Skeletal muscle satellite cell (primary cell): Measurements from ENCODE around the gene STRBP.
"Not testable (repeated sequence)": the region's sequence is repeated elsewhere in the genome, so short reads cannot be mapped to it uniquely, and the experiment has no call there.

Source experiments
- H3K27me3 ChIP-seq: 2 replicates; pipeline ENCODE4 v1.7.0; 2013; ENCODE audit warnings: low read length; ENCODE audit not compliant: control insufficient read depth, insufficient read depth
- H3K36me3 ChIP-seq: 2 replicates; pipeline ENCODE4 v1.7.0; 2013; ENCODE audit warnings: mild to moderate bottlenecking, control low read depth, low read length; ENCODE audit not compliant: insufficient read depth
- H3K4me1 ChIP-seq: 2 replicates; pipeline ENCODE4 v1.7.0; 2013; ENCODE audit warnings: low read length; ENCODE audit not compliant: control insufficient read depth, insufficient read depth
- H3K4me2 ChIP-seq: 2 replicates; pipeline ENCODE4 v1.7.0; 2013; ENCODE audit warnings: mild to moderate bottlenecking, low read length
- H3K4me3 ChIP-seq: 2 replicates; pipeline ENCODE4 v1.7.0; 2013; ENCODE audit warnings: low read length
- H3K9ac ChIP-seq: 2 replicates; pipeline ENCODE4 v1.7.0; 2013; ENCODE audit warnings: mild to moderate bottlenecking, low read depth, low read length, moderate library complexity
- H3K9me3 ChIP-seq: replicated peaks from 2 replicates; pipeline ENCODE4 v1.7.0; 2013; ENCODE audit warnings: mild to moderate bottlenecking, control low read depth, low read length

The STRBP gene

GRCh38 chr9:123187131-123187530 lies 81.3 kb downstream of the STRBP start:
- H3K36me3 ChIP-seq = no peaks in the 10 kb centered on the region
- no peak overlapping the region for H3K9ac ChIP-seq
- H3K27me3 ChIP-seq = no peaks in the 10 kb centered on the region
- H3K4me1 ChIP-seq = no peaks in the 10 kb centered on the region
- no peak overlapping the region for H3K4me2 ChIP-seq
- no peak overlapping the region for H3K4me3 ChIP-seq
- no peaks in the 10 kb centered on the region for H3K9me3 ChIP-seq

GRCh38 chr9:123186029-123186428 lies 82.4 kb downstream of the STRBP start:
- not testable (repeated sequence) for H3K9ac ChIP-seq, H3K4me3 ChIP-seq, H3K27me3 ChIP-seq, H3K9me3 ChIP-seq, H3K4me1 ChIP-seq, H3K36me3 ChIP-seq, H3K4me2 ChIP-seq

- no peaks in the 10 kb centered on the region for H3K9me3 ChIP-seq
- no peaks in the 10 kb centered on the region for H3K27me3 ChIP-seq
- no peaks in the 10 kb centered on the region for H3K4me1 ChIP-seq
- no peaks in the 10 kb centered on the region for H3K36me3 ChIP-seq
- H3K4me2 ChIP-seq = no peak overlapping the region
- H3K9ac ChIP-seq = no peak overlapping the region
- no peak overlapping the region for H3K4me3 ChIP-seq
Observed at GRCh38 chr9:123176949-123177348, 91.4 kb downstream of the STRBP start.

DNA sequence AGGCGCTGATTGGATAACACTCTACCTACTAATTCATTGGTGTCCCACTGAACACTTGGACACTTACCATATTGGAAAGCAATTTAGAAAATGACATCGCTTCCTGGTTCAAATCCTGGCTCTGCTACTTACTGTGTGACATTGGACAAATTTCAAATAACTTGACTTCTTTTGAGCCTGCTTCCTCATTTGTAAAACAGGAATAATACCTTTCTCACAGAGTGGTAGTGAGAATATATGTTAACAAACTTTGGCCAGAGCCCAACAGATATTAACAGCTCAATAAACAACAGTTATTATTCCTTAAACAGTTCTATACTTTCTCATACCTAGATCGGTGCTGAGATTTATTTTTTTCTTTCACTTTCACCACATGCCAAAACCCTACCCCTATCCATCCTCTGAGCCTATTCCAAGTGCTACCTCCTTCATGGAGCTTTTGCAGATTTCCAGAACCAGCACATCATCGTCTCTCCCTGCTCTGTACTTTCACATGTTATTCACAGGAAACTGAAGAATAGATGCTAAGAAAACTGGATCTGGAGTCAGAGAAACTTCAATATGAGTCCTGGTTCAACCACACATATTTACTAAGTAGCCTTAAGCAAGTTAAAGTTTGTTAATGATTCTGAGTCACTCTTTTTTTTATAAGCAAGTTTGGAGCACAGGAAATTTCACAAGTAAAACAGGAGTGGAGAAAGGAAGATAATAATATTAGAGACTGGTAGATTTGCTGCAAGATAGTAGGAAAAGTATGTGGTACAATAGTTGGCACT lies 92.3 kb downstream of the STRBP start:
- H3K36me3 ChIP-seq = no peaks in the 10 kb centered on the region
- no peak overlapping the region for H3K9ac ChIP-seq
- peak overlapping the region; percentile 12 for H3K4me2 ChIP-seq
- H3K9me3 ChIP-seq = no peaks in the 10 kb centered on the region
- no peaks in the 10 kb centered on the region for H3K4me1 ChIP-seq
- no peaks in the 10 kb centered on the region for H3K27me3 ChIP-seq
- H3K4me3 ChIP-seq = no peak overlapping the region

DNA sequence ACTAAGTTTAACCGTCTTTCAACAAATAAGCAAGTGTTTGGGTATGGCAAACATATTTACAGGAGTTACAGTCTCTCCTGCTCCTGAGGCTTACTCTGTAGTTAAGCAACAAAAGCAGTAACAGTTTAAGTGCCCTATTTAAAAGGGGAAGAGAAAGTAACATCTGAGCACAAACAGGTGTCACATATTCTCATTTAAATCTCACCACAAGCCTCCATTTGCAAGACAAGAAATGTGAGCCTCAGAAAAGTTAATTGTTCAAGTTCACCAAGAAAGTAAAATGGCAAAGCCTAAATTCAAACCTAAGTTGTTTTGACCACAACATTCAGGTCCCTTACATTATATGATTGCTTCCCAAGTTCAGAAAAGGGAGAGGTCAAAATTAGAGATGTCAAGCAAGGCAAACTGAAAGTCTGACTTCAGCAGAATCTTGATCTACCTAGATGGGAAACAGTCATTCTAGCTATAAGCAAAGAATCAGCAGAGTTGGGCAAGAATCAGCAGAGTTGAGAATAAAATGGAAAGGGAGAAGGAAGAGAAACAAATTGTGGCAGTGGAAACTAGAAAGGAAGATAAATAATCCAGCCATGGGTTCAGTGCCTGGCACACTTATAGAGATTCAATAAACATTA lies 93.4 kb downstream of the STRBP start:
- H3K4me3 ChIP-seq = no peak overlapping the region
- no peaks in the 10 kb centered on the region for H3K27me3 ChIP-seq
- H3K9ac ChIP-seq = no peak overlapping the region
- H3K36me3 ChIP-seq = no peaks in the 10 kb centered on the region
- H3K4me1 ChIP-seq = no peaks in the 10 kb centered on the region
- H3K4me2 ChIP-seq = no peak overlapping the region
- no peaks in the 10 kb centered on the region for H3K9me3 ChIP-seq

- no peaks in the 10 kb centered on the region for H3K4me1 ChIP-seq
- H3K36me3 ChIP-seq = no peaks in the 10 kb centered on the region
- H3K9ac ChIP-seq = no peak overlapping the region
- no peak overlapping the region for H3K4me3 ChIP-seq
- H3K4me2 ChIP-seq = no peak overlapping the region
- no peaks in the 10 kb centered on the region for H3K27me3 ChIP-seq
- no peaks in the 10 kb centered on the region for H3K9me3 ChIP-seq
Observed at GRCh38 chr9:123174079-123174478, 94.3 kb downstream of the STRBP start.

- Histone ChIP-seq H3K27me3 (no peaks in the 10 kb centered on the region), H3K9me3 (no peaks in the 10 kb centered on the region), H3K4me2 (no peak overlapping the region), H3K4me1 (no peaks in the 10 kb centered on the region), H3K4me3 (no peak overlapping the region), H3K36me3 (no peaks in the 10 kb centered on the region), H3K9ac (no peak overlapping the region)
Observed at GRCh38 chr9:123169926-123170325, 98.5 kb downstream of the STRBP start.

GRCh38 chr9:123168586-123168985 lies 99.8 kb downstream of the STRBP start:
- no peaks in the 10 kb centered on the region for H3K36me3 ChIP-seq
- no peaks in the 10 kb centered on the region for H3K4me1 ChIP-seq
- no peak overlapping the region for H3K9ac ChIP-seq
- H3K9me3 ChIP-seq = no peaks in the 10 kb centered on the region
- H3K27me3 ChIP-seq = no peaks in the 10 kb centered on the region
- H3K4me3 ChIP-seq = no peak overlapping the region
- H3K4me2 ChIP-seq = no peak overlapping the region

GRCh38 chr9:123167474-123167873 lies 100.9 kb downstream of the STRBP start:
- Histone ChIP-seq H3K4me1 (no peaks in the 10 kb centered on the region), H3K36me3 (no peaks in the 10 kb centered on the region), H3K4me3 (no peak overlapping the region), H3K4me2 (no peak overlapping the region), H3K27me3 (no peaks in the 10 kb centered on the region), H3K9me3 (no peaks in the 10 kb centered on the region), H3K9ac (no peak overlapping the region)

DNA sequence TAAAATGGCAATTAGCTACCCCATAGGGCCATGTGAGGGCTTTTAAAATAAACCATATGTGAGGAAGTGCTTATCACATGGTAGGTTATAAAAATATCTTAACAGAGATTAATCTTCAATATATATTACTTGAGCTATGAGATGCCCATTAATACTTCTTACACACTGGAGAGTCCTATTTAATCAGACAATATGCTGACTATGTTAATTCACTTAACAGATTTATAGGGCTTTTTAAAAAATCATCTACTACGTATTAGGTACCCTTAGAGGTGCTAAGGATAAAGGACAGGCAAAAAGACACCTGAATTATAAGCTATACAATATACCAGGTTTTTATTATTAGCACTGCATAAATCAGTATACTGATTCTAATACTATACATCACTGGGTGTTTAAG lies 102.6 kb downstream of the STRBP start:
- Histone ChIP-seq H3K9ac (no peak overlapping the region), H3K9me3 (no peaks in the 10 kb centered on the region), H3K27me3 (no peaks in the 10 kb centered on the region), H3K4me3 (no peak overlapping the region), H3K4me1 (no peaks in the 10 kb centered on the region), H3K36me3 (no peaks in the 10 kb centered on the region), H3K4me2 (no peak overlapping the region)

DNA sequence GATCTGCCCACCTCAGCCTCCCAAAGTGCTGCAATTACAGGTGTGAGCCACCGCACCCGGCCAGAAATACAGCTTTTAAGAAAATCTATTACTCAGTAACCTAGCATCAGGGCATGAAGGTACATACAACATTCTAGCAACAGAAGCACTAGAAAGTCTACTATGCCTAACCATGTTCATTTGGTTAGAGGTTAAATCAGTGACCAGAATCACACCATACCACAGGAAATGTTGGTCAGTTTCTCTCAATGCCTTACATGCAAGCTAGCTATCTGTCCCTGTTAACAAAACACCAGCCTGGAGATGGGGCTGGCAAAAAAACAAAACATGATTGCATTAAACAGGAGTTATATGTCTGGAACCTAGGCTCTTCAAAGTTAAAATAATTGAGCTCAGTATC lies 104.1 kb downstream of the STRBP start:
- no peak overlapping the region for H3K4me2 ChIP-seq
- H3K27me3 ChIP-seq = no peaks in the 10 kb centered on the region
- no peaks in the 10 kb centered on the region for H3K4me1 ChIP-seq
- H3K36me3 ChIP-seq = no peaks in the 10 kb centered on the region
- H3K9me3 ChIP-seq = no peaks in the 10 kb centered on the region
- H3K9ac ChIP-seq = no peak overlapping the region
- no peak overlapping the region for H3K4me3 ChIP-seq

- H3K36me3 ChIP-seq = no peaks in the 10 kb centered on the region
- H3K4me3 ChIP-seq = no peak overlapping the region
- H3K4me1 ChIP-seq = no peaks in the 10 kb centered on the region
- H3K27me3 ChIP-seq = no peaks in the 10 kb centered on the region
- no peaks in the 10 kb centered on the region for H3K9me3 ChIP-seq
- no peak overlapping the region for H3K9ac ChIP-seq
- H3K4me2 ChIP-seq = no peak overlapping the region
Observed at GRCh38 chr9:123162791-123163345, 105.5 kb downstream of the STRBP start.
